ENCODE measurements around the gene HSPA12A.

The HSPA12A gene

DNA sequence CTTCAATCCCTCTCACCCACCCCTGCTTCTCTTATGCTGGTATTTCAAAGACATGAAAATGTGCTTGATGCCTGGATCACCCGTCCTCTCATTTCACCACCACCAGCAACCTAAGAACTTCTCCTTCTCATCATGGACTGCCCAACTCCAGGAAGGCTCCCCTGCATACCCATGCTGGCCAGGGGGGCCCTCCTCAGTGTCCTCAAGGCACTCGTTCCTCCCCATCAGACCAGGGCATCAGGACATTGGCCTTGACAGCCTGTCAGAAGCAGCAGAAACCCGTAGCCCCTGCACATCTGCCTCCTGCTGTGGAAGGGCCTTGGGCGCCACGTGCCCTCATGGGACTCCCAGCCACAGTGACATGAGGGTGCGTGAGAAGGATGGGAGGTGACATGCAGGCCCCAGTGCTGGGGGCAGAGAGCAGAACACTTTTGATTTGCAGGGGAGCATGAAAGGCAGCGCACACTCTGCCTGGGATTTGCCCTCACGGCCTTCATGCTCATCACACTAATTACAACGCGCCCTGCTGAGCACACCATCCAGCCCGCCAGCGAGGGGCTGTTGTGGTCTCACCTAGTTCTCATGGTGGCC, 1.9 kb upstream of the HSPA12A start:
- DNase-seq (ENCODE audit: low read depth in 2 of 3, low spot score in 2 of 3) = no peak

DNA sequence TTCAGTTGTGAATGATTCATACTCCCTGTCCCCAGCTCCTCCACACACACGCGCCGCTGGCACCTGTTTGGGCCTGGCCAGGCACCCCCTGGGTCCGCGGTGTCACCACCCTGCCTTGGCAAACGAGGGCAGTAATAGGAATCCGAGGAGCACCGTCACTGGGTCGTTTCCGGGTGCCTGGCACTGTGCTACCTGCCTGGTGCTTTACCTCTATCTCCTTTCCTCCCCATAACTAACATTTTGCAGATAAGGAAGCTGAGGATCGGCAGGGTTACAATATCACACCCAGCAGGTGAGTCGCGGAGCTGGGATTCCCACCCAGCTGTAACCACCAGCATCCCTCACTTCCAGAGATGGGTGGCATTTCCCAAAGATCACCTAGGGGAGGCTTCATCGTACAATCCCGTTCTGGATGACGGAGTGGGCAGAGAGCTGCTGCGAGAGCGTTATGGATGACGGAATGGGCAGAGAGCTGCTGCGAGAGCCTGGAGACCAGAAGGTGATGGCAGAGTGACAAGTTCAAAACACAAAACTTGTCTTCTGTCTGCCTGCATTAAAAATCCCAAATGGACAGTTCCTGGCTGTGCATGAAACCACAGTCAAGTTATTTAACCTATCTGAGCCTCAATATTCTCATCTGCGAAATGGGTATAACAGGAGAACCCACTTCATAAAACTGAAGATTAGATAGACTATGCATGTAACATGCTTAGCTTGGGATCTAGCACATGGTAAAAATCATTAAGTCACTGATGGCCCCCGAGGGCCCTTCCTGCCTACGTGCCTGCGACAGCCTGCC, 1.1 kb upstream of the HSPA12A start:
- DNase-seq (ENCODE audit: low read depth in 2 of 3, low spot score in 2 of 3) = no peak

DNA sequence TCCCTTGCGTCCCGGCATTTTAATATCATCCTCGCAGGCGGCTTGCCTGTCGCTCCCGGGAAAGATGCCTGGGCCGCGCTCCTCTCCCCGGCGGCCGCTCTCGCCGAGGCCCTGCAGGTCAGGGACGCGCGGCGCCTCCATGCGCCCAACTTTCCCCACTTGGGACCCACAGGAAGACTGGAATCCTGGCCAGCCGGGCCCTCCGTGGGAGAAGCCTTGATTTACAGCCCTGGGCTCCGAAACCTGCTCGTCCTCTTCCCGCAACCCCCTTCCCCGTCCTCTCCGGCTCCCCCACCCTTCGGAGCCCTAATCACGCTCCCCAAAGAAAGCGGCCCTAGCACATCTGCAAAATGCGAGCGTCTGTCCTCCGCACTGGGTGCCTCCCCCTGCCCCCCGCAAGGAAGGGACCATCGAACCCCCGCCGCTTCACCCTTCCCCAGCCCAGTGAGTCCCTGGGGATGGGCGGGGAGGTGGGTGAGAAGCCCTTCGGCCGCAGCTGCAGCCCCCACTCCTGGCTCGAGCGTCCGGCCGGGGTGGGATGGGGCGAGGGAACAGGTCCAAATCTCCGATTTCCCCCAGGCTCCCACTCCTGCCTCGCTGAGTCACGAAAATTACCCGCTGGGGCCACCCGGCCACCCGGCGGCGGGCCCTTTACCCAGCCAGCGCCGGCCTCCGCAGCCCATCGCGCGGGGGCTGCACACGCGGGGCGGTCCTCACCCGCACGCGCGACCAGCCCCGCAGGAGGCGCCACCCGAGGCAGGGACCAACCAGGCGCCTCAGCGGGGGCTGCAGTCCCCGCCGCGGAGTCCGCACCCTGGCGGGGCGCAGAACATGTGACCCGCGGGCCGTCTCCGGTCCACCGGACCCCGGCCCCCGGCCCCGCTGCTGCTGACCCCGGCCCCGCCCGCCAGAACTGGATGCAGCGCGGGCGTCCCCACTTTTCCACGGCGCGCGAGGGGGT, 695 bp downstream of the HSPA12A start:
- DNase-seq (ENCODE audit: low read depth in 2 of 3, low spot score in 2 of 3) = no peak

DNA sequence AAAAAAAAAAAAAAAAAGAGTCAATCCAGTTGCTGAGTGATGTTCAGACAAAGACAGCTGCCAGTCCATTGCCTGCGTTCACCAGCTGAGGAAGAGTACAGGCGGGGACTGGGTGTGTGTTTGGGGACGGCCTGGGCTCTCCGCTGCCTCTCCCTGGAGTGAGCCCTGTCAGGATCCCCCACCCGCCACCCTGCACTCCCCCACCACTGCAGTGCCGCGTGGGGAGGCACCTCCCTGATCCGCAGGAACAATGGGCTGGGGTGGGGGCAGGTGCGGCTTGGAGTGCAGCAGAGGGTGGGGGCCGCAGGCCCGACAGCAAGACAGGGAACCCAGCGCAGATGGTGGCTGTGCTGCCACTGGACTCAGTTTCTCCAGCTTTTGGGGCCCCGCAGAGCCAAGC, 1.4 kb downstream of the HSPA12A start:
- no peak for DNase-seq (ENCODE audit: low read depth in 2 of 3, low spot score in 2 of 3)

DNA sequence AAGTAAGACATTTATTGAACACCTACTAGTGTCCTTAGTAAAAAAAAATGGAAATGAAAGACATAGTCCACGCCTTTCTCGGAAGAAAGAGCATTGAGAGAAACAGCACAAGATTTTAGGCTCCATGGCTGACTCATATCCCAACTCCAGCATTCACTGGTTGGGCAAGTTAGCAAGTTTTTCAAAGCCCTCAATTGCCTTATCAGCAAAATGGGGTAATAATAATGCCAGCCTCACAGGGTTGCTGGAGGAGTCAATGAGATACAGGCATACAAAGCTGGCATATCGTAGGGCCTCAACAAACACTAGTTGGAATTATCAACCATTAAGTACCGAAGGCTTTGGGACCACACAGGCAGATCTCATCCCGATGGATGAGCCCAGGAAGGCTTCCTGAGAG, 4.0 kb downstream of the HSPA12A start:
- no peak for DNase-seq (ENCODE audit: low read depth in 2 of 3, low spot score in 2 of 3)

DNA sequence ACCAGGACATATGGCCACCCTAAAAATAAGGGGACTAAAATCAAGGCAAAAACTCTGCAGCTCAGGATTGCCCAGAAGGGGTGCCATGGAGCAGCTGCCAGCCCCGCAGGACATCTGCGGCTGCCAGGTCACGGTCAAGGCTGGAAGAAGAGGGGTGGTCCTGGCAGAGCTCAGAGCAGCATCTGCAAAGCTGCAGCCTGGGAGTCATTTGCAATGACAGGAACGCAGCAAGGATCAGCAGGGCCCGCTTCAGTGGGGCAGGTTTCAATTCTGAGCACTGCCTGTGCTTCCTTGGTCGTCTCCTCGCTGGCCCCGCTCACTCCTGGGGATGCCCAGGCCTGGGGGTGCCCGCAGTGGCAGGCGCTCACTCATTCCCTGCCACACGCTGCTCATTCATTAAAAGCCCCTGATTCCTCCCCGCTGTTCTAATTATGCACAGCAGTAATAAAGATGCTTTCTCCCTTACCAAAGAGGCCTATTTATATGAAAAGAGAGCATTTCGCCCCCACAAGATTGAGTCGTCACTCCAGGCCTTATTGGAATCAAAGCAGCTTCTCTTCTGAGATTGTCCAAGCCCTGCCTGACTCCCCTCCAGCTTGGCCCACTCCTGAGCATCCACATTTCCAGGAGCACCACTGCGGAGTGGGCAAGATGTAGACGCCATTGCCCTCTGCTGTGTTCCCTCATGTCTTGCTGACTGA, 4.6 kb downstream of the HSPA12A start:
- no peak for DNase-seq (ENCODE audit: low read depth in 2 of 3, low spot score in 2 of 3)

DNA sequence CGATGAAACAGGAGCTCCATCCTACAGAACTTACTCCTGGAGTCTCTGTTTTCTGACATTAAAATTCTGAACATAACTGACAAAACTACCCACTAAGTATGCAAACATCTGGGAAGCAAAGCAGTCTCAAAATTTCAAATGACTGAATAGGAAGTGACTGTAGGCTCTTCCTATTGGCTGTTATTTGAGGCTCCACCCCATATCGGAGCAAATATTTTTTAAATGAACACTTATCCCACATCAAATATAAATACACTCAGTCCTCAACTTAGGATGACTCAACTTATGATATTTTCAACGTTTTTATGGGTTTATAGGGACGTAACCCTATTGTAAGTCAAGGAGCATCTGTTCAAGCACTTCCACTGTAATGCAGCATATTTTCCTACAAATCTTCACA, 8.8 kb downstream of the HSPA12A start:
- DNase-seq (ENCODE audit: low read depth in 2 of 3, low spot score in 2 of 3) = no peak

DNA sequence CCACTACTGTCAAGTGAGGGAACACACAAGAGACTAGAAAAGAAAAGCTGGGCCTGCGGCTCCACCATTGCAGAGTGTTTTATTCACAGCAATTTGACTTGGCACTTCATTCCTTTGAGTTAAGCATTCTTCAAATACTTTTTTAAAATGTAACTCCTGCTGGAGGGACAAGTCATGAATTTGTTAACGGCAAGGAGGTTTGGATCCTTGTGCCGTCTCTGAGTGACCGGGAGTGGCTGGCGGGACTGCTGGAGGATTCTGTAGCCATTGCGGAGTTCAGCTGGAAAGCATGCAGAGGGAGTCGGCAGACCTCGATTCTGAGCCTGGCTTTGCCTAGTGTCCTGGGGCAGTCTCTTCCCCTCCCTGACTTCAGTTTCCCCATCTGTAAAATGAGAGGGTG, 9.8 kb downstream of the HSPA12A start:
- DNase-seq (ENCODE audit: low read depth in 2 of 3, low spot score in 2 of 3) = no peak

DNA sequence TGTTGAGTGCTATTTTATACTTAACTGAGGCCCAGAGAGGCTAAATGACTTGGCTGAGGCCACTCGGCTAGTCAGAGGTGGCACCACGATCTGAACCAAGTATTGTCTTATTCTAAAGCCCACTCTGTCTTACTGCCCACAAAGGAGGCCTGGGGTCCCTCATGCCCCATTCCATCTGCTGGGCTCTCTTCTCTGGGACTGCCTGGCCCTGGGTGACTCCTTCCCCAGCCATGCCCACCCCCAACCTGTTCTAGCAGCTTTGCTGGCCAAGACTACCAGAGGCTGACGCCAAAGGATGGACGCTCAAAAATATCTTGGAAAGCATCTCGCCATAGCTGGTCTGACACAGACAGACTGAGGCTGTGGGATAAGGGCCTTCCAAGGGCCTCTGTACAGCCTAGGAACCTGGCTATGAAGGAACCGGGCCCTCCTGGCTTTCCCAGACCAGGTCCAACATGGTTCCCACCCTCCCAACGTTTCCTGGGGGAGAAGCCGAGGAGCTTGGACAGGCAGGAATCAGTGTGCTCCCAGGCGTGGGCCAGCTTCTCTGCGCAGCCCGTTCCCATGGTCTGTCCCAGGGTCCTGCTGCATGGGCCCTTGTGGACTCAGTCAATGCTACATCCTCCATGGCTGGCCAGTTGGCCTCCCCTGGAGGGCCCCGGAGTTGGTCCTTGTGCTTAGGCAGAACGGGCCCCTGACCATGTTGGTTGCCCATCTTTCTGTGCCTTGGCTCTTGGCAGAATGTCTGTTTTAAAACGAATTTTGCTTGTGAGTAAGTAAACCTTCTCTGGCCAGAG, 11.7 kb downstream of the HSPA12A start:
- no peak for DNase-seq (ENCODE audit: low read depth in 2 of 3, low spot score in 2 of 3)

DNA sequence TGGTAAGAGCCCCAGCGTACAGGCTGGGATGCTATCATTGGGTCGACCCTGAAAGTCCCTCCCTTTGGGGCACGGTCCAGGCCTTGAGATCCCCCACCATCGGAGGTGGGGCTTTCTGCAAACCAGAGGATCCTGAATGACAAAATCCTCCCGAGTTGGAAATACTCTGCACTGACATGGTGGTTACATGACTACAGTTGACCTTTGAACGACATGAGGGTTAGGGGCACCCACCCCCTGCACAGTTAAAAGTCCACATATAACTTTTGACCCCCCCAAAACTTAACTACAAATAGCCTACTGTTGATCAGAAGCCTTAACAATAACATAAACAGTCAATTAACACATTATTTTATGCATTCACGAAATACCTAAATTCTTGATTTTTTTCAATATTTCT, 13.1 kb downstream of the HSPA12A start:
- DNase-seq (ENCODE audit: low read depth in 2 of 3, low spot score in 2 of 3) = no peak

DNA sequence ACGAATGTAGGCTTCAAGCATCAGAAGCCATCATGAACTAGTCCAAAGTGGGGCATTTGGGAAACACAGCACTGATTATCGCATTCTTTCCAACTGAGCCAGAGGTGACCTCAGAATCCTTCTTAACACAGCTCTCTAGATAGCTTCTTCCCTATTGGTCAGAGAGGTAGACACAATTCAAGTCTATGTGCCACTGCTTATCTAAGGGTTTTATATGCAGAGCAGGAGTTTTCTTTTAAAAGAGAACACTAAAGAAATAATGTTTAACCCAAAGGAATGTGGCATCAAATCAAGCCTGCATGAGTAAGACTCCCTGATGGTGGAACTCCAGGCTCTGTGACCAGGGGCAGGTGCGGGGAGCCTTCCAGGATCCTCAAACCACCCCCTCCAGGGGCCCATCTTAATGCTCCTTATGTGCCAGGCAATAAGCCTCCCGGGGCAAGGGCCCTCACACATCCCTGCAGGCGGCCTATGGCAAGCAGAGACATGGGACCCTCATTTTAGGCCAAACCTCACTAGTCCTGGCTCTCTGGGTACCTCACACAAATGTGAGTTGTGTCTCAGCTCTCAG, 13.8 kb downstream of the HSPA12A start:
- no peak for DNase-seq (ENCODE audit: low read depth in 2 of 3, low spot score in 2 of 3)

DNA sequence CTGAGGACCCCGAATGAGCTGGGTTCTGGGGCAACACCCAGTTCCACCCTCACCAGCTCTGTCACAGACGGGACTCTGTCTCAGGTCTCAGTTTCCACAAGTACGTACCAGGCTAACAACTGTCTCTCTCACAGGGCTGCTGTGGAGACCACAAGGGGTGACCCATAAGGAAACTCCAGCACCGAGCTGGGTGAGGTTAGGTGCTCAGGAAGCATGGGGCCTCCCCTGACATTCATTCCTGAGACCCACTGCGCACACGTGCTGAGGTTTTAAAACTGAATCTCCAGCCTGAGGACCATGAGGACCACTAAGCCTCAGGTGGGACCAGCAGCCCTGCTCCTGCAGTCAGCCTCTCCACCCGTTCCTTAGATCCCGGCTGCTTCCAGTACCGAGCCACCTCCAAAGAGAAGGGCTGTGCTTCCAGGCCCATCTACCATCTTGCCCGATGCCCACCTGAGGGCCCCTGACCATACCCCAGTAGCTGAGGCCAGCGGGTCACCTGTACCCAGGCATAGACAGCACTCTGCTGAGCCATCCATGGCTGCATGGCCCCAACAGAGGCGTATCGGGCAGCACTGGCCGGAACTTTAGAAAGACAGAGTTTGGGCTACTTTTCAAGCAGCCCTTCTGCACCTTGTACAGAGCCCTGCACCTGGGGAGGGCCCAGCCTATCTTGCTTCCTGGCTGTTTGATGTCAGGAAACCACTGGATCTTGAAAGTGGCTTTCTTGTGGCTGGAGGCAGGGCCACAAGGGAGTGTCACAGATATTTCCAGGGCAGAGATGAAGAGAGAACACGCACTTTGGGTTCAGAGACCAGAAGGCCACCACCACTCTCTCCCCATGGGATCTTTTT, 18.7 kb downstream of the HSPA12A start:
- no peak for DNase-seq (ENCODE audit: low read depth in 2 of 3, low spot score in 2 of 3)

DNA sequence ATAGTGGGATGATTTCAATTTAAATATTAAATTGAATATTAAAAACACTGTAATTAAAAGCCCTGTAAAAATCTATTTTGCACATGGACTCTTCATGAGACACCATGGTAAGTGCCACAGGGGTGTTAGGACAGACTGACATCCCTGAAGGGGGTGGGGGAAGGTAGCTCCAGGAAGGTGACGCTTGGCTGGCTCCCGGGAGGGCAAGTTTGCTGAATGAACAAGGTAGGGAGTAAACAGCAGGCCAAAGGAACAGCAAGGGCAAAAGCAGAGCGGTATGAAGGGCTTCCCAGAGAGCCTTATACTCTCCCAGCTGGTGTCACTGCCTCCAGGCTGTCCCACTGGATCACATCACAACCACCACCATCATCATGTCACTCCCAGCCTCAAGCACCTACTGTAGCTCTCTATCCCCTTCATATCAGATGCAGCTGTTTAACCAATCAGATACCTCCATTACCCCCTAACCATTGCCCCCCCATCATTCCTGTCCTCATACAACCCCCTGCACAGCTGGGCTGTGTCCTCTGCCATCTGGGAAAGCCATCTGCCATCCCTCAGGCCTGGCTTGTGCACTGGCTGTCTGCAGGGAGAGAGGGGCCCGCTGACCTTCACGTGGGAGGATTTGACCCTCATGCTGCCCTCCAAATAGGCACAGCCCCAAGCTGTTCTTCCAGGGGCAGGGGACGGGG, 19.5 kb downstream of the HSPA12A start:
- DNase-seq (ENCODE audit: low read depth in 2 of 3, low spot score in 2 of 3) = no peak

DNA sequence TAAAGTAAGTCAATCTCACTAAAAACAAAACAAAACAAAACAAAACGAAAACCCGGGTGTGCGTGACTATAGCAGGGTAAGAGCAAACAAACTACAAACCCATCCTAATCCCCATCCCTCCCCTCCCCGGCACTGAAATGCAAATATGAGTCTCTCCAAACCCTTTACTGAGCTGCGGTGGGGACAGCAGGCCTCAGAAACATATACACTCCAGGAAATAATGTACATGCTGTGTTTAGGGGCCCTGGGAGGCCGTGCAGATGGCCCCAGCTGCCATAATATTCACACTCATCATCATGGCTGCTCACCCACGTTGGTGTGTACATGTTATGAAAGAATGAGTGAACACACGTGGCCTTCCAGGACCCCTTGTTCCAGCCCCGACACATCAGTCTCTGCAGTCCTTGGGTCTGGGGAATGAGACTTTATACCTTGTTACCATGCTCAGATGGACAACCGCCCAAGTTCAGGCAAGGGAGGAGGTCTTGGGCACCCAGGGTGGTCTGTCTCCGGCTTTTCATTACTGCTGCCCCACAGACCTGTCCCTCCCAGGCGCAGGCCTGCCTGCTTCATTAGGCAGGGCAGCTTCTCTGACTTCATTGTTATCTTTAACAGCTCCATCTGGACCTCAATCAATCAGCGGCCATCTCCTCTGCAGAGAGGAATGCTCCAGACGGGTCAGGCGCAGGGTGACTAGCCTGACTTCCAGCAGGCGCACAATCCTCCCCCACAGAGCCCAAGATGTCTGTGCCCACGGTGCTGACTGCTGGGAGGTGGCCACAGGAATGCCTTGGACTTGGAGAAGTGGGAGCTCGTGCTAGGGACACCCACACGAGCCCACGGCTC, 20.6 kb downstream of the HSPA12A start:
- no peak for DNase-seq (ENCODE audit: low read depth in 2 of 3, low spot score in 2 of 3)

DNA sequence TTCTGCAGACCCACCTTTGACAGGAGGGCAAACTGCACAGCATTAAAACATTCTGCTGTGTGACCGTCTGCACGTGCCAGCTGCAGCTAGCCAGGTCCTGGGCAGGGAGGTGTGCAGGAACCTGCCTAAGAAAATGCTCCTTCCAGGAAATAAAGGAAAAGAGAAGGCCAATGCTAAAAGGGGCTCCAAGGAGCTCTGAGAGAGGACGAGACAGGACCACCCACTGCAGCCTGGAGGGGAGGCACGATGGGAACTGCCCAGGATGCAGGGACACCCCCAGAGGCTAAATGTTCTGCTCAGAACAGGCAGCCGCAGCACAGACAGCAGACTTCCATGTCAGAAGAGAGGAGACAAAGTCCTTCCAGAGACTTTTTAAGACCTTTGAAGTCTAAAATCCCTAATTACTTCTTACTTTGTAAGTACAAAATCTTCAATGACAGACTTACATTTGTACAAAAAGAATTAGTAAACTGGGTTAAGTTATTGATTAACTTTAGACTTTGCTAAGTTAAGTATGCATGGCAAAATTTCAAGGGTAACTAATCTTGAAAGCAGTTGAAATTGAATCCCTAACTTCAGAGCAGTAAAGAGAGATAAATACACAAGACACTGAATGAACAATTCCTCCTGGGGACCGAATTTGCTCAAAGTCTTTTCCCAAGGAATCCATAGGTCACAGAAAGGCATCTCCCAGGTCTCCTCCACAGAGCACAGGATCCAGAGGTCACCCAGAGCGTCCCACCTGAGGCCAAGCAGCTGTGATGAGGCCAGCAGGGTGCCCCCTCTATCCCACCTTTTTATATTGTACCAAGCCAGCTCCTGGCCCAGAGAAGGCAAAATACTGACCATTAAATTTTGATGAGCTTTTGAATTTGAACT, 21.5 kb downstream of the HSPA12A start:
- DNase-seq (ENCODE audit: low read depth in 2 of 3, low spot score in 2 of 3) = no peak

DNA sequence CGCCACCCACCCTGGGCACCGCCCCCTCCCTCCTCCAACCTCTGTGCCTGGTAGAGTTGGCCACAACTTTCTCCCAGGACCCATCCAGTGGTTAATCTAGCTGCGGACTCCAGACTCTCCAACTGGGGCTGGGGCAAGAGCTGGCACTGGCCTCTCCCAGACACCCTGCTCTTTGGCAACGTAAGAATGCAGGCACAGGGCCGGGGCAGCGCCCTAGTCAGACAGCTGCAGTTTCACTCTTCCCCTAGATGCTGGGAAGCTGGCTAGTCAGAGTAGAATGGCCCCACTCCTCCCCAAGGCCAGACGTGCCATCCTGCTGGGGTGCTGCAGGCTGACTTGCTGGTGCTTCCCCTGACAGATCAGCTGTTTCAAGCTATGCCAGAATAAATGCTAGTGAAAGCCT, 22.1 kb downstream of the HSPA12A start:
- no peak for DNase-seq (ENCODE audit: low read depth in 2 of 3, low spot score in 2 of 3)

DNA sequence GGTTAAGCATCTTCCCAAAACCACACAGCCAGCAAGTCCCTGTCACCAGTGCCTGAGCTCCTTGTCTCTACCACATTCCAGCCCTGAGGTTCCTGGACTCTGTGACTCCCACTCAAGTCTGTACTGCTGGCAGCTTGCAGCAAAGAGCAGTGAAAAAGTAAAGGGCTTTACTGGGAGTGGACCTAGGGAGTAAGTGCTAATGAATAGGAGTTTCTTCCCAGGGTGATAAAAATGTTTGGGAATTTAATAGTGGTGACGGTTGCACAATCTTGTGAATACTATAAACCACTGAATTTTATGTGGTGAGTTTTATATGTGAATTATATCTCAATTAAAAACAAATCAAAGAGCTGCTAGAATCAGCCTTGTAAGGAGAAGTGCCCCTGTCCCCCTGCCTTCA, 22.6 kb downstream of the HSPA12A start:
- no peak for DNase-seq (ENCODE audit: low read depth in 2 of 3, low spot score in 2 of 3)

Measured in activated CD8-positive, alpha-beta memory T cell treated with anti-CD3 and anti-CD28 coated beads for 48 hours (primary cell).